Ovary (tissue), 3 donors: ENCODE measurements around the gene SLC25A28.

Experiments used
- CTCF ChIP-seq, 3 donors: fragments of 450-650 bp in 2 of 3; fragments of 200-600 bp in 1 of 3; IDR thresholded peaks; one replicate each; pipeline versions ENCODE4 v1.5.1 to v1.8.0; 2016 to 2022; ENCODE audit warnings: antibody characterized with exemption in 3 of 3, mild to moderate bottlenecking in 1 of 3
- EP300 ChIP-seq: sonication (generic); formaldehyde crosslinking; IDR thresholded peaks from one replicate; pipeline ENCODE4 v1.6.1; 2017; ENCODE audit warnings: antibody characterized with exemption
- POLR2A ChIP-seq: fragments of 450-650 bp; IDR thresholded peaks from one replicate; pipeline ENCODE4 v1.6.1; 2017; ENCODE audit warnings: antibody characterized with exemption, mild to moderate bottlenecking, moderate library complexity
- donor health status: DM: no; HTN: no; CAD: no.

DNA sequence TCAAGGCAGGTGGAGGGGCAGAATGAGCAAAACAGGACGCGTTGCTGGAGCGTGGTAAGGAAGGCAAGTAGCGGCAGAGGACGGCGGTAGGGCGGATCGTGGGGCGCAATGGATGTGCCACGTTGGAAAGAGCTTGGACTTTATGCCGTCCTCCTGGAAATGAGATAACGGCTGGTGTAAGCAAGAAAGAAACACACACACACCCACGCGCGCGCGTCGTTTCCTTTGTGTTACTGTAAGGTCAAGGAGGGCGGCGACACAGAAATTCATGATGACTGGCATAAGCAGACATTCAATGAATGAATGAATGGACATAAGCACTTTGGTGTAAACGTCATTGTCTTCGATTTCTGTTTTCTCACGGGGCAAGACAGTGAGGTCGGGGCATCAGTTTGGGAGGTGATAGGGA, 38.4 kb upstream of the SLC25A28 start:
- no peak for TF ChIP-seq POLR2A
- TF ChIP-seq CTCF (IDR thresholded peaks at IDR 0.05), result no peak
- TF ChIP-seq EP300, result no peak
